Stimulated activated CD4-positive, alpha-beta T cell treated with anti-CD3 and anti-CD28 coated beads, Interleukin-1b, Interleukin-23, amount 100 ng/mL, for 48 hours (primary cell): ENCODE results near the gene TRAT1.
"Not testable (repeated sequence)": the region's sequence is repeated elsewhere in the genome, so short reads cannot be mapped to it uniquely, and the experiment has no call there.

Source experiments
- DNase-seq: peaks from one replicate; pipeline ENCODE4 v3.0.0-alpha.2; 2020

The TRAT1 gene

GRCh38 chr3:108822123-108822897, at the start of gene TRAT1:
TSS of gene TRAT1 (plus strand) at chr3:108822786. CDS start at chr3:108822928, 142 bp downstream.
- no peak for DNase-seq

GRCh38 chr3:108775649-108776048, 46.9 kb upstream of the TRAT1 start:
- DNase-seq = no peak

- DNase-seq = no peak
These were observed 43.1 kb upstream of the TRAT1 start for GRCh38 chr3:108779496-108779895.

GRCh38 chr3:108780235-108780634, 42.4 kb upstream of the TRAT1 start:
- DNase-seq = peak; percentile 7

GRCh38 chr3:108791473-108791872, 31.1 kb upstream of the TRAT1 start:
- DNase-seq = no peak

GRCh38 chr3:108804437-108804836, 18.1 kb upstream of the TRAT1 start:
- DNase-seq = no peak

GRCh38 chr3:108804966-108805365, 17.6 kb upstream of the TRAT1 start:
- no peak for DNase-seq

GRCh38 chr3:108806316-108806715, 16.3 kb upstream of the TRAT1 start:
- no peak for DNase-seq

GRCh38 chr3:108818404-108818803, 4.2 kb upstream of the TRAT1 start:
- peak; percentile 69 for DNase-seq

- no peak for DNase-seq
These were observed 2.0 kb upstream of the TRAT1 start for GRCh38 chr3:108820586-108820985.

- no peak for DNase-seq
These were observed 641 bp downstream of the TRAT1 start for GRCh38 chr3:108823227-108823626.

- not testable (repeated sequence) for DNase-seq
These were observed 1.2 kb downstream of the TRAT1 start for GRCh38 chr3:108823803-108824202.

GRCh38 chr3:108826309-108827187, 4.0 kb downstream of the TRAT1 start:
- no peak for DNase-seq

- no peak for DNase-seq
These were observed 7.8 kb downstream of the TRAT1 start for GRCh38 chr3:108830381-108830780.

GRCh38 chr3:108830991-108831614, 8.5 kb downstream of the TRAT1 start:
- no peak for DNase-seq

- no peak for DNase-seq
These were observed 11.0 kb downstream of the TRAT1 start for GRCh38 chr3:108833611-108834010.

GRCh38 chr3:108834551-108834950, 12.0 kb downstream of the TRAT1 start:
- DNase-seq = no peak

GRCh38 chr3:108835101-108835500, 12.5 kb downstream of the TRAT1 start:
- DNase-seq = peak; percentile 33

- peak; percentile 72 for DNase-seq
These were observed 15.8 kb downstream of the TRAT1 start for GRCh38 chr3:108838436-108838835.

GRCh38 chr3:108845709-108846293, 23.2 kb downstream of the TRAT1 start:
- no peak for DNase-seq

- no peak for DNase-seq
These were observed 24.6 kb downstream of the TRAT1 start for GRCh38 chr3:108847187-108847586.

GRCh38 chr3:108849075-108849474, 26.5 kb downstream of the TRAT1 start:
- no peak for DNase-seq

- no peak for DNase-seq
These were observed 38.8 kb downstream of the TRAT1 start for GRCh38 chr3:108861401-108861800.
